DMS53 treated with DMSO at 0.1 percent for 48 hours (cell line): ENCODE results near the gene RAP1GAP.

Source experiments
- DNase-seq: peaks from one replicate; lab custom pipeline; 2025; ENCODE audit not compliant: unreplicated experiment; lab: John Stamatoyannopoulos, UW

RAP1GAP gene

DNA sequence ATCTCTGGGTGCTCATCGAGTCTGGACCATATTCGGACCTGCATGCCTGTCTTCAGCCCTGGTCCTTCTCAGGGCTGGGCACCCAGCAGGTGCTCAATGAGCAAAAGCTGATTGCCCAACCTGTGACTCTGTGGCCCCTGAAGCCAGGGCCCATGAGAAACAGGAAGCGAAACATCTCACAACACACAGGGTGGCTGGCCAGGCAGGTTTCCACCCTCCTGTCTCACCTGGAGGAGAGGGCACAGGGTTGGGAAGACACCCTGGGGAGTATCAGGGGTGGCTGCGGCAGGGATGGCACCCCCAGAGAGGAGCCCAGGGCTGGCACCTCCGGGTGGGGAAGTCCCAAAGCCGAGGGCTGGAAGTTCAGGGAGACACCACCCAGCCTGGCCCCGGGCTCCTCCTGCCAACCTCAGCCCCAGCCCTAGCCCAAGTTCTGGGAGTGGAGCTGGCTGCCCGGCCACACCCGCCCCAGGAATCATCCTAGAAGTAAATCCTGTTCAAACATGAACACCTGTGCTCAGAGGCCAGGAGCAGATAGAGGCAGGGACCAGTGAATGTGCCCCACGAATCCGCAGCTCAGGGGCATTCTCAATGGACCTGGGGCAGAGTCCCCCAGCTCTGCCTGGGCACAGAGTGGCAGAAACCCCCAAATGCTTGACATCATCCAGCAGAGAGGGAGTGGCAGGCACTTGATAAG is 54.6 kb downstream of the RAP1GAP start:
- DNase-seq, result no peak

- no peak for DNase-seq
Observed at GRCh38 chr1:21613072-21613867, 55.9 kb downstream of the RAP1GAP start.

- no peak for DNase-seq
Observed at GRCh38 chr1:21612057-21612456, 57.1 kb downstream of the RAP1GAP start.

DNA sequence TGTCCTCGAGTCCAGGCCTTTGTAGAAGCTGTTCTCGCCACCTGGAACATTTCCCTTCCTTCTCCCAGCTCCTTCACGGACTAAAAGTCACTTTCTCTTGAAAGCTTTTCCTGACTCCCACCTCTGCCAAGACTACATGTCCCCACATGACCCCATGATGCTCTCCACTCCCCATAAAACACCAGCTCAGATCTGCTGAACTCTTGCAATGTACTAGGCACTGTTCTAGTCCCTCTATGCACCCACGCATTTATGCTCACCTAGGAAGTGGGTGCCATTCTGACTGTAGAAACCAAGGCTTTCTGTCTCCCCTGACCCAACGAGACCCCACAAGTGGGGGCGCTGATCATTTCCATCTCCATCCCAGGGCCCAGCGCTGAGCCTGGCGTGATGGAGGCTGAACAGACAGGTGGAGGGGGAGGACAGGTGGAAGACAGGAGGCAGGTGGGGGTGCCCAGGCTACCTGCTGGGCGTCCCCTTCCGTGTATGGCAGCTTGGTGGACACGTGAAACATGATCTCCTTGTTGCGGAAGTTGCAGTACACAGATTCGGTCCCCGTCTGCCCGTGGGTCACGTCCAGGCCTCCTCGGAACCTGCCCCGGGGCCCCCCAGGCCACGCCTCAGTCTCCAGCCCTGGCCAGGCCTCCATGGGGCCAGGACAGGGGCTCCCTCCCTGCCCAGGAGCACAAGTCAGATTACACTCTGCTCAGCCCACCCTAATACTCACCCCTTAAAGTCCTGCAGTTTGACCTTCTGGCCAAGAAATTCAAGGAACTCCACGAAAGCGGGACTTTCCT is 58.0 kb downstream of the RAP1GAP start:
- DNase-seq, result no peak

DNA sequence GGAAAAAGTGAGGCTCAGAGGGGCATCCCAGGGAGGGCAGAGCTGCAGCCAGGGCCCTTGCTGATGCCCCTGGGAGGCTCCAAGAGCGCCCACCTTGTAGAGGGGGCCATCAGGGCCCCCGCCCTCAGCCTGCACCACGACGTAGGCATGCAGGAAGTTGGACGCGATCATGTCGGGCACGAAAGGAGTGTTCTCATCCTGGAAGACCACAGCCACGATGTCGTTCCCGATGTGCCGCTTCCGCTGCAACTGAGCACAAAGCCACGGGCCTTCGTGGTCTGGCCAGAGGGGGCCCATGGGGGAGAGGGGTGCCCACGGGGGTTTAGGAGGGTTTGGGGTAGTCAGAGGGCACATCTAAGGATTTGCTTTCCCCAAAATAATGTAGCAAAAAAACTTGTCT is 59.1 kb downstream of the RAP1GAP start:
- no peak for DNase-seq

DNA sequence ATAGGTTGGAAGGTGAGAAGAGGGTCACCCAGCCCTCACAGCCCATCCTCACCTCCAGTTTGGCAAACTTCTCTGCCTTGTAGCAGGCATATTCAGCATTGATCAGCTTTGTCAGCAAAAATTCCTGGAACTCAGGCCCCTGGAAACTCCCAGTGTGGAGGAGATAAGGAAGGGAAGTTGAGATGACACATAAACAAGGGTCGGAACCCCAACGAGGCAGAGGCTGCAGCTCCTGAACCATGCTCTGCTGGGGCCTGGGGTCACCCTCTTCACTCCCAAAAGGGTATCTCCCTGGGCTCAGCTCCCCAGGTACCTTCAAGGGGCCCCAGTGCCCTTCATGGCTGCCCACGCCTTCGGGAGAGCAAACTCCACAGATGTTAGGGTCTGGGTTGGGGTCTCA is 60.4 kb downstream of the RAP1GAP start:
- no peak for DNase-seq

- no peak for DNase-seq
Observed at GRCh38 chr1:21607549-21608529, 61.3 kb downstream of the RAP1GAP start.

DNA sequence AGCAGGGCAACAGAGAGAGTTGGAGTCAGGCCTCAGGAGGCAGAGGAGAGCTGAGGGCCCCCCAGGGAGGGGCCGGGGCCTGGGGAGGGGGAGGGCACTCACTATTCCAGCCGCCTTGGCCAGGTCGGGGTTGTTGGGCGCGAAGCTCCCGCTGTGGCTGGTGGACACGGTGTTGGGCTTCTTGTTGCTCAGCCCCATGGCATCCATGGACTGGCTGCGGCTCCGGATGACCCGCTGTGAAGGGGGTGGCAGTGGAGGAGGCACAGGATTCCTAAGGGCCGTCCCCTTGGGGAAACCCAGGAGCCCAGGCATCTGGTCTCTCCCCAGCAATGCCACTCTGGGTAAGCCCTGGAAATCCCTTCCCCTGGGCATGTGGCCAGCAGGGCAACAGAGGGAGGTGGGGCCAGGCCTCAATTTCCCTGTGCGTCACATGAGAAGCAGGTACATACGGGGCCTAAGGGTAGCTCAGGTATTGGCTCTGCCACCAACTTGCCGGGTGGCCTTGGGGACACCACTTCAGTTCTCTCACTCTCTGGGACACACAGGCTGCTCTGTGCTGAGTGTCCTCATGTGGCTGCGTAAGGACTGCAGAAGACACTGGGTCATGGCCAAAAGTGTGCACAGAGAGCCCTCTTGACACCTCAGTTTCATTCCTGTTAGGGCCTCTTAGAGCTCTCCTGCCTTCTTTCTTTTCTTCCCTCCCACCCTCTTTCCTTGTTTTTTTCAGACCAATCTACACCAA is 63.0 kb downstream of the RAP1GAP start:
- no peak for DNase-seq

- no peak for DNase-seq
Observed at GRCh38 chr1:21605012-21605715, 64.0 kb downstream of the RAP1GAP start.

DNA sequence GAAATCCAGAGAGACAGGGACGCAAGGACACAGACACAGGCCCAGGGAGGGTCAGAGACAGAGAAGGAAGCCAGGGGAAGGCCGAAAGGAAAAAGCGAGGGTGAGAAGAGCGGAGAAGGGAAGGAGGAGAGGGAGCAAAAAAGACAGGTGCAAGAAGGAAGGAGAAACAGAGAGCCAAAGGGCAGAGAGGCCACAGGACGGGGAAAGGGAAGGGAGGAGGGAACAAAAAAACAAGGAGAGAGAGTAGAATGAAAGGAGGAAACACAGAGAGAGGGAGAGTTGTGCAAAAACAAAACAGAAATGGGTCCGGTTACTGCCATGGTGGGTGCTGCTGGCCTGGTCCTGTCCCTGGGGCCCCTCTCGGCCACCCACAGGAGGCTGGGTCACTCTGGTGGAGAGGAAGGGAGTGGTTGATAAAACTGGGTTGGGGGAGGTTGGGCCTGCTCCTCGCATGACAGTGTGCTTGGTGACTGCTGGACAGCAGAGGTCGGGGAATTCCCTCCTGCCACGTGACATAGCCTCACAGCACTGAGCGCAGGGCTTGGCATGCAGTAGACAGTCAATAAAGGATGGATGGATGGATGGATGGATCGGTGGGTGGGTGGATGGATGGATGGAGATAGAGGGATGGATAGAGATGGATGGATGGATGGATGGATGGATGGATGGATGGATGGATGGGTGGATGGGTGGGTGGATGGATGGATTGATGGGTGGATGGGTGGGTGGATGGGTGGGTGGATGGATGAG is 64.8 kb downstream of the RAP1GAP start:
- no peak for DNase-seq

- no peak for DNase-seq
Observed at GRCh38 chr1:21603177-21604138, 65.7 kb downstream of the RAP1GAP start.

DNA sequence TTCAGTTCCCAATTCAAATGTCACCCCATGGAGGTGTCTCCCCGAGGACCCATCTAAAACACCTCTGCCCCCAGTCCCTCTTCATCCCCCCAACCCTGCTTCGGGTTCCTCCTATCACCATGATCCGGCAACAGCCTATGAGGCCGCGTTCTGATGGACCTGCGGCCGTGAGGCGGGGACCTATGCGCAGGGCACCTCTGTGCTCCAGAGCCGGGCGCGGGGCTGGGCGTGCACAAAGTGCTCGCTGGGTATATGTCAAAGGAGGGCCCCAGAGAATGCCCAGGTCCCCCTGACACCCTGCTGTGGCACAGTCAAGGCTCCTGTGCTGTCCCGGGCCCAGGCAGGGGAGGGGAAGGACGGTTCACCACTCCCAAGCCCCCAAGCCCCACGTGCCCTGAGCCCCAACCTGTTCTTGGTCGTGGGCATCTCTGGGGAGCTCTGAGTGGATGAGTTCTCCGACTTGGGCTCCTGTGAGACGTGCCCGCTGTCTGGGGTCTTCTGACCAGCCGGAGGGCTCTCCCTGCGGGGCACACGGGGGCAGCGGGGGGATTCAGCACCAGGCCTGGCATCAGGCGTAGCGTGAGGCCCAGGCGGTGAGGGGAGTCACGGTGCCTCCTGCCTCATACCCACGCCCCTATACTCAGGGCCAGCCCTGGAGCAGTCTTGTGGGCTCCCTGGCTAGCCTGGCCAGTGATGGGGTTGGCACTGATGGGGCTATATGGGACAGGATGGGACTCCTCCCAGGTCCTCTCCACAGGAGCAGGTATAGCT is 67.7 kb downstream of the RAP1GAP start:
- DNase-seq, result no peak

DNA sequence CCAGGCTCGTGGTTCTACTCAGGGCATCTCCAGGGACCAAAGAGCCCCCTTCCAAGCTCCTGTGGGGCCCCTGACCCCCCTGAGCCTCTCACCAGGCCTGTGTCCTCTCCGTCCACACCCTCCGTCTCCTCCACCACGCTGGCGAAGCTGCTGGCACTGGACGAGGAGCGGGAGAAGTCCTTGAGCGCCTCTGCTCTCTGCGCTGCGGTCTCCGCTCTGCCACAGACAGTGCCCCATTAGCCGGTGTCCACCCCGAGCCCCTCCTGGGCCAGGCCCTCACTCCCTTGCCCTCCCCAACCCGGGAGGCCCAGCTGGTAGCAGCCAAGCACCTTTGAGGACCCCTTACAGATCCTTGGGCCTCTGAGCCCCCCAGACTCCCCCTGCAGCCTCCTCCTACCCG is 69.8 kb downstream of the RAP1GAP start:
- DNase-seq, result no peak

GRCh38 chr1:21598904-21599303 is 70.3 kb downstream of the RAP1GAP start:
- no peak for DNase-seq

DNA sequence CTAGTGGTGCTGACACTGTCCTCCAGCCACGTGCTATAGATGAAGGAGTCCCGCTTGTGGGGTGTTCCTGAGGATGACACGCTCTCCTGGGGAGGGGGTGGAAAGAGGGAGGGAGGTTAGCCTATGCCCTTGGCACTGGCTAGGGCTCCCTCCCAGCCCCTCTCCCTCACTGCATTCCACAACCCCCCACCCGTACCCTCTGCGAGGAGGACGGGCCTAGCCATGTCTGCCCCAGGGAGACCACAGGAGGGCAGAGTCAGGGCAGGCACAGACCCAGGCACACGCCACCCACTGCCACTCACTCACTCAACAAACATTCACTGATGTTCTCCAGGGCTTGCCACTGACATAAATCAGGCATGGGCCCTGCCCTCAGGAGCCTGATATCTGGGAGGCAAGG is 70.7 kb downstream of the RAP1GAP start:
- DNase-seq, result no peak

GRCh38 chr1:21597753-21598152 is 71.4 kb downstream of the RAP1GAP start:
- no peak for DNase-seq

DNA sequence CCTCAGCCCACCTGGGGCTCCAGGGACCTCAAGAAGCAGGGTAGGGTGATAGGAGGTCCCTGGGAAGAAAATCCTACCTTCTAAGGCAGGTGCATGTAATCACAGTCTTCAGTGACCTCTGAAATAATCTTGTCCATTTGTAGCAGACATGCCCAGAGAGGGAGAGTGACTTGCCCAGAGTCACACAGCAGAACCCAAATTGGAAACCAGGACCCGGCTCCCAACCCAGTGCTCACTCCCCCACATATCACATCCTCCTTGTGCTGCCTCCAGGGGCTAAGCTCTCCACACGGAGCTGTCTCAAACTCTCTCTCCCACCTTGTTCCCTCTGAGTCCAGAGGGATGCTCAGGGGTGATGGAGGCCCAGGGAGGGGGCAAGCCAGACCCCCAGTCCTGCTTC is 72.5 kb downstream of the RAP1GAP start:
- no peak for DNase-seq
